ENCODE results near the gene SCAP.

GRCh38 chr3:47428662-47429061 is 47.1 kb downstream of the SCAP start:
- TF ChIP-seq ZNF274 (IDR thresholded peaks at IDR 0.05; ENCODE audit: low read depth, low read length) (no peak), ELF1 (IDR thresholded peaks at IDR 0.05; ENCODE audit: borderline replicate concordance, low read depth) (no peak), ZFX (IDR thresholded peaks at IDR 0.05) (no peak), POLR2A (IDR thresholded peaks at IDR 0.05; ENCODE audit: borderline replicate concordance, extremely low read depth, insufficient read depth, insufficient read length) (no peak), EZH2 (IDR thresholded peaks at IDR 0.05) (no peak), POLR2AphosphoS5 (IDR thresholded peaks at IDR 0.05; ENCODE audit: low read depth, low read length) (no peak), YY1 (IDR thresholded peaks at IDR 0.05; ENCODE audit: extremely low read depth, insufficient replicate concordance, low read depth, low read length) (no peak), JUND (IDR thresholded peaks at IDR 0.05) (no peak), RAD21 (IDR thresholded peaks at IDR 0.05; ENCODE audit: low read depth) (no peak)
- TF ChIP-seq, protein P1, sequence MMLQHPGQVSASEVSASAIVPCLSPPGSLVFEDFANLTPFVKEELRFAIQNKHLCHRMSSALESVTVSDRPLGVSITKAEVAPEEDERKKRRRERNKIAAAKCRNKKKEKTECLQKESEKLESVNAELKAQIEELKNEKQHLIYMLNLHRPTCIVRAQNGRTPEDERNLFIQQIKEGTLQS (IDR thresholded peaks at IDR 0.05), result no peak
- TF ChIP-seq, protein P2, sequence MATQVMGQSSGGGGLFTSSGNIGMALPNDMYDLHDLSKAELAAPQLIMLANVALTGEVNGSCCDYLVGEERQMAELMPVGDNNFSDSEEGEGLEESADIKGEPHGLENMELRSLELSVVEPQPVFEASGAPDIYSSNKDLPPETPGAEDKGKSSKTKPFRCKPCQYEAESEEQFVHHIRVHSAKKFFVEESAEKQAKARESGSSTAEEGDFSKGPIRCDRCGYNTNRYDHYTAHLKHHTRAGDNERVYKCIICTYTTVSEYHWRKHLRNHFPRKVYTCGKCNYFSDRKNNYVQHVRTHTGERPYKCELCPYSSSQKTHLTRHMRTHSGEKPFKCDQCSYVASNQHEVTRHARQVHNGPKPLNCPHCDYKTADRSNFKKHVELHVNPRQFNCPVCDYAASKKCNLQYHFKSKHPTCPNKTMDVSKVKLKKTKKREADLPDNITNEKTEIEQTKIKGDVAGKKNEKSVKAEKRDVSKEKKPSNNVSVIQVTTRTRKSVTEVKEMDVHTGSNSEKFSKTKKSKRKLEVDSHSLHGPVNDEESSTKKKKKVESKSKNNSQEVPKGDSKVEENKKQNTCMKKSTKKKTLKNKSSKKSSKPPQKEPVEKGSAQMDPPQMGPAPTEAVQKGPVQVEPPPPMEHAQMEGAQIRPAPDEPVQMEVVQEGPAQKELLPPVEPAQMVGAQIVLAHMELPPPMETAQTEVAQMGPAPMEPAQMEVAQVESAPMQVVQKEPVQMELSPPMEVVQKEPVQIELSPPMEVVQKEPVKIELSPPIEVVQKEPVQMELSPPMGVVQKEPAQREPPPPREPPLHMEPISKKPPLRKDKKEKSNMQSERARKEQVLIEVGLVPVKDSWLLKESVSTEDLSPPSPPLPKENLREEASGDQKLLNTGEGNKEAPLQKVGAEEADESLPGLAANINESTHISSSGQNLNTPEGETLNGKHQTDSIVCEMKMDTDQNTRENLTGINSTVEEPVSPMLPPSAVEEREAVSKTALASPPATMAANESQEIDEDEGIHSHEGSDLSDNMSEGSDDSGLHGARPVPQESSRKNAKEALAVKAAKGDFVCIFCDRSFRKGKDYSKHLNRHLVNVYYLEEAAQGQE (IDR thresholded peaks at IDR 0.05; ENCODE audit: low read depth), result no peak
- TF ChIP-seq, protein P3, sequence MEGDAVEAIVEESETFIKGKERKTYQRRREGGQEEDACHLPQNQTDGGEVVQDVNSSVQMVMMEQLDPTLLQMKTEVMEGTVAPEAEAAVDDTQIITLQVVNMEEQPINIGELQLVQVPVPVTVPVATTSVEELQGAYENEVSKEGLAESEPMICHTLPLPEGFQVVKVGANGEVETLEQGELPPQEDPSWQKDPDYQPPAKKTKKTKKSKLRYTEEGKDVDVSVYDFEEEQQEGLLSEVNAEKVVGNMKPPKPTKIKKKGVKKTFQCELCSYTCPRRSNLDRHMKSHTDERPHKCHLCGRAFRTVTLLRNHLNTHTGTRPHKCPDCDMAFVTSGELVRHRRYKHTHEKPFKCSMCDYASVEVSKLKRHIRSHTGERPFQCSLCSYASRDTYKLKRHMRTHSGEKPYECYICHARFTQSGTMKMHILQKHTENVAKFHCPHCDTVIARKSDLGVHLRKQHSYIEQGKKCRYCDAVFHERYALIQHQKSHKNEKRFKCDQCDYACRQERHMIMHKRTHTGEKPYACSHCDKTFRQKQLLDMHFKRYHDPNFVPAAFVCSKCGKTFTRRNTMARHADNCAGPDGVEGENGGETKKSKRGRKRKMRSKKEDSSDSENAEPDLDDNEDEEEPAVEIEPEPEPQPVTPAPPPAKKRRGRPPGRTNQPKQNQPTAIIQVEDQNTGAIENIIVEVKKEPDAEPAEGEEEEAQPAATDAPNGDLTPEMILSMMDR (IDR thresholded peaks at IDR 0.05 in 2 of 3, conservative IDR thresholded peaks at IDR 0.05 in 1 of 3; ENCODE audit: borderline replicate concordance in 1 of 3, insufficient read depth in 1 of 3, low read depth in 2 of 3, low read length in 2 of 3), result no peak

All from HCT116 (cell line).